ENCODE results near the gene KLC3.

KLC3 gene

GRCh38 chr19:45323671-45324081 lies 16.9 kb upstream of the KLC3 start:
- Histone ChIP-seq H3K27ac (ENCODE audit: low read depth, low read length) (no peak overlapping the region), H3K9ac (ENCODE audit: low read length) (no peak overlapping the region), H3K36me3 (ENCODE audit: low read length) (no peaks in the 10 kb centered on the region), H3F3A (ENCODE audit: insufficient read depth) (no peaks in the 10 kb centered on the region), H3K79me2 (ENCODE audit: insufficient read depth, low read length) (no peaks in the 10 kb centered on the region), H3K4me2 (ENCODE audit: low read depth, low read length, poor library complexity, severe bottlenecking) (no peak overlapping the region), H3K9me3 (ENCODE audit: insufficient read depth, low read length) (no peaks in the 10 kb centered on the region), H4K20me1 (ENCODE audit: low read depth, low read length) (no peaks in the 10 kb centered on the region), H3K27me3 (ENCODE audit: low read length) (no peaks in the 10 kb centered on the region), H3K4me3 (ENCODE audit: insufficient read depth, low read length, poor library complexity, severe bottlenecking) (no peak overlapping the region), H2AFZ (ENCODE audit: low read depth, low read length, severe bottlenecking) (no peak overlapping the region), H3K9me2 (replicated peaks; ENCODE audit: insufficient read depth, low read length) (no peaks in the 10 kb centered on the region)
- TF ChIP-seq CTCF (IDR thresholded peaks at IDR 0.05; ENCODE audit: insufficient read depth, low read length, poor library complexity, severe bottlenecking) (no peak), EZH2phosphoT487 (conservative IDR thresholded peaks at IDR 0.05; ENCODE audit: low read length) (no peak)

DNA sequence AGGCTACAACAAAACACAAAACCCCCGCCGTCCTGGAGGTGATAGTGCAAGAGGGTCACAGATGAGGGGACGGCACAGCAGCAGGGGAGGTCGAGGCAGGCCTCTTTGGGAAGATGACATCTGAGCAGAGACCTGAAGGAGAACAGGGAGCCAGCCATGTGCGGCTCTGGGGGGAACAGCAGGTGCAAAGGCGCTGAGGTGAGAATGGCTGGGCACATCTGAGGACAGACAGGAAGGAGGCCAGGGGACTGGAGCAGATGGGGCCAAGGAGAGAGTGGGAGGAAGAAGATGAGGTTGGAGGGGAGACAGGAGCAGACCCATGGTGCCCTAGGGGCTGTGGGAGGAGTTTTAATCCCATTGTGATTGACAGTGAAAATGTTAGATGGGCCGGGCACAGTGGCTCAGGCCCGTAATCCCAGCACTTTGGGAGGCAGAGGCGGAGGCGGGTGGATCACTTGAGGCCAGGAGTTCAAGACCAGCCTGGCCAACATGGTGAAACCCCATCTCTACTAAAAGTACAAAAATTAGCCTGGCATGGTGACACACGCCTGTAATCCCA lies 16.1 kb upstream of the KLC3 start:
- no peak overlapping the region for H3K4me3 ChIP-seq (ENCODE audit: insufficient read depth, low read length, poor library complexity, severe bottlenecking)
- TF ChIP-seq EZH2phosphoT487 (conservative IDR thresholded peaks at IDR 0.05; ENCODE audit: low read length) (no peak), CTCF (IDR thresholded peaks at IDR 0.05; ENCODE audit: insufficient read depth, low read length, poor library complexity, severe bottlenecking) (no peak)
- no peak overlapping the region for H2AFZ ChIP-seq (ENCODE audit: low read depth, low read length, severe bottlenecking)
- H3K27me3 ChIP-seq (ENCODE audit: low read length): no peaks in the 10 kb centered on the region
- no peaks in the 10 kb centered on the region for H3F3A ChIP-seq (ENCODE audit: insufficient read depth)
- no peaks in the 10 kb centered on the region for H3K36me3 ChIP-seq (ENCODE audit: low read length)
- H3K4me2 ChIP-seq (ENCODE audit: low read depth, low read length, poor library complexity, severe bottlenecking): no peak overlapping the region
- no peak overlapping the region for H3K27ac ChIP-seq (ENCODE audit: low read depth, low read length)
- no peak overlapping the region for H3K9ac ChIP-seq (ENCODE audit: low read length)
- H3K9me2 ChIP-seq (replicated peaks; ENCODE audit: insufficient read depth, low read length): no peaks in the 10 kb centered on the region
- no peaks in the 10 kb centered on the region for H3K79me2 ChIP-seq (ENCODE audit: insufficient read depth, low read length)
- no peaks in the 10 kb centered on the region for H3K9me3 ChIP-seq (ENCODE audit: insufficient read depth, low read length)
- H4K20me1 ChIP-seq (ENCODE audit: low read depth, low read length): no peaks in the 10 kb centered on the region

DNA sequence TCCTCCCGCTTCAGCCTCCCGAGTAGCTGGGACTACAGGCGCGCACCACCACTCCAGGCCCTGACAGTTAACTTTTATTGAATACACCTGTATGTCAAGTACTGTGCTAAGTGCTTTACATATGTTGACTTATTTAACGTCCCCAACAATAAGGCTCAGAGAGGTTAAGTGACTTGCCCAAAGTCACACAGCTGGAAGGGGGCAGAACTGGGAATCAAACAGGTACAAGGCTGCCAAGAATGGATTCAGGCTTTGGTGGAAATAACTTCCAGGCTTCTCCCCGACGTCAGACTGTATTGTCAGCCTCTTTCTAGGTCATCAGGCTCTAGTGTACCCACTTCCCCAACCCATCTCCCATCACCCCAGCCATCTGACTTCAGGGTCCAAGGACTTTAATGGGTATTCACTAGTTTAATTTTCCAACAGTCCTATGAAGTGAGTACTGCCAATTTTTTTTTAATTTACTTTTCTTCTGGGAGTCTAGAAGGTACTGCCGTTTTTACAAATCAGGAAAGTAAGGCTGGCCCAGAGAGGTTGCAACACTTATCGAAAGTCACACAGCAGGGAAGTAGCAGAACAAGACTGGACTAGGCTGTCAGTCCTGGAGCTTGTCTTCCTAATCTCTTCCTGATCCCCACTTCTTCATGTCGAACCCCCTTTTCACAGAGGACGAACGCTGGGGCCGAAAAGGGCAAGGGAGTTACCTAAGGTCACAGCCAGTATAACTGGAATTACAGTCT lies 13.0 kb upstream of the KLC3 start:
- Histone ChIP-seq H4K20me1 (ENCODE audit: low read depth, low read length) (no peaks in the 10 kb centered on the region), H2AFZ (ENCODE audit: low read depth, low read length, severe bottlenecking) (no peak overlapping the region), H3K36me3 (ENCODE audit: low read length) (no peaks in the 10 kb centered on the region), H3K9me3 (ENCODE audit: insufficient read depth, low read length) (no peaks in the 10 kb centered on the region), H3K4me3 (ENCODE audit: insufficient read depth, low read length, poor library complexity, severe bottlenecking) (no peak overlapping the region), H3K27me3 (ENCODE audit: low read length) (no peaks in the 10 kb centered on the region), H3K4me2 (ENCODE audit: low read depth, low read length, poor library complexity, severe bottlenecking) (no peak overlapping the region), H3K9ac (ENCODE audit: low read length) (no peak overlapping the region), H3K79me2 (ENCODE audit: insufficient read depth, low read length) (no peaks in the 10 kb centered on the region), H3K27ac (ENCODE audit: low read depth, low read length) (no peak overlapping the region), H3K9me2 (replicated peaks; ENCODE audit: insufficient read depth, low read length) (no peaks in the 10 kb centered on the region), H3F3A (ENCODE audit: insufficient read depth) (no peaks in the 10 kb centered on the region)
- TF ChIP-seq CTCF (IDR thresholded peaks at IDR 0.05; ENCODE audit: insufficient read depth, low read length, poor library complexity, severe bottlenecking) (no peak), EZH2phosphoT487 (conservative IDR thresholded peaks at IDR 0.05; ENCODE audit: low read length) (no peak)
